GM21515 (cell line): ENCODE data around the gene HDAC8.

Experiments
- ATAC-seq: cut with Tn5 transposase; IDR thresholded peaks from one replicate; pipeline ENCODE4 v1.9.1; 2021; ENCODE audit not compliant: unreplicated experiment

HDAC8 gene

DNA sequence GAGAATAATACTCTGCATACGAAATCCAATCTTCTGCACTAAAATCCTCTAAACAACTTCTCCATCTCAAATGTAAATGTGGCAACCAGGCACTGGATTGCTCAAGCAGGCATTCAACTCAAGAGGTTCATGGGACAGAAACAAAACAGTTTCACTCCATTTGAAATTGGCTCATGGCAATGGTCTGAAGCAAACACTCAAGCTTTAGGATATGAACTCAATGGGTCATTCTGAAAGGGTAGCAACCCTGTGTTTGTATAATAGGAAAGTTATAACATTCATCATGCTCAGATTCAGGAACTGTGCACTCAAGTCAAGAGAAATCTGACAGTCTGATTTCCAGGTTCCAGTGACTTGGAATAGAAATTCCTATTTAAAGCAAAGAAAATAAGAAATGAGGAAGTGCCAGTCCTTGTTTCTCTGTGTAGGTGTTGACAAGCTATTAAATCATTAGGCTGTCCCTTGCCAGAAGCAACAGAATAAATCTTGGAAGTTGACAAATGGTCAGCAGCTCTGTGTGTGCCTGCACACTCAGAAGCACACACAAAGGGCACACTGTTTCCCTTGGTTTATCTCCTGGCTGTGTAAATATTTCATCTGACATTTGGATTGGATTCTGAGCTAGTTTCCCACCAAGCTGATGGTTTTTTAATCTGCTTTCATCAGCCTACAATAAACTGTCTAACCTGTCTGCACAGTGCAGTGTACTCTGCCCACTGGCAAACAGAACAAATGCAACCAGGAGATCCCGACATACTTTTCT, 191.0 kb downstream of the HDAC8 start:
- no peak for ATAC-seq

DNA sequence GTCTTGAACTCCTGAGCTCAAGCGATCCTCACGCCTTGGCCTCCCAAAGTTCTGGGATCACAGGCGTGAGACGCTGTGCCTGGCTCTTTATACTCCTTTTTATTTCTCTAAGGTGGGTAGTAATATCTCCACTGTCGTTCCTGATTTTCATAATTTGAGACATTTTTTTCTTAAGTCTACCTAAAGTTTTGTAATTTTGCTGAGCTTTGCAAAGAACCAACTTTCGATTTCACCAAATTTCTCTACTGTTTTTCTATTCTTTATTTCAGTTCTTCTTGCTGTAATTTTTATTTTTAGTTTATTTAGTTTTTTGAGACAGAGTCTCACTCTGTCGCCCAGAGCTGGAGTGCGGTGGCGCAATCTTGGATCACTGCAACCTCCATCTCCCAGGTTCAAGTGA, 196.5 kb downstream of the HDAC8 start:
- no peak for ATAC-seq

DNA sequence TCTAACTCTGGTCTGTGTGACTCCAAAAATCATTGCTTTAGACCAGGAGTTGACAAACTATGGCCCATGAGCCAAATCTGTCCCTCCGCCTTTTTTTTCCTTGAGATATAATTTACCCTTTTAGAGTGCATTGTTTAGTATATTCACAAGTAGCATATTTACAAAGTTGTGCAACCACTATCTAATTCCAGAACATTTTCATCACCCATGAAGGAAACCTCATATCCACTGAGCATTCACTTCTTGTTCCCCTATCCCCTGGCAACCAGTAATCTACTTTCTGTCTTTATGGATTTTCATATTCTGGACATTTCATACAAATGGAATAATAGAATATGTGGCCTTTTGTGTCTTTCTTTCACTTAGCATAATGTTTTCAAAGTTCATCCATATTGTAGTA, 199.5 kb downstream of the HDAC8 start:
- no peak for ATAC-seq

DNA sequence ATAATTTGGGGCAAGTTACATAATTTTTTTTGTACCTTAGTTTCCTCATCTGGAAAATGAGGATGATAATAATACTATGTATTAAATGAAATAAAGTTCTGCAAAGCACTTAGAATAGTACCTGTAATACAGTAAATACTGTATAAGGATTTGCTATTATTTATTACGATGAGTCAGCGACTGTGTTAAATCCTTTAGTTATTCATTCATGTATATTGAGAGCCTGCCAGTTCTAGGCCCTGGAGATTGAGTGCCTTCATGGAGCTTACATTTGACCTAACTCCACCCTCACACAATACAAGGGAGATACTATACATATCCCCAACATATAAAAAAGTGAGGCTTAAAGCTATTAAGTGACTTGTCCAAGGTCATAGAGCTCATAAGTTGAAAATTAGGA, 199.9 kb downstream of the HDAC8 start:
- no peak for ATAC-seq

DNA sequence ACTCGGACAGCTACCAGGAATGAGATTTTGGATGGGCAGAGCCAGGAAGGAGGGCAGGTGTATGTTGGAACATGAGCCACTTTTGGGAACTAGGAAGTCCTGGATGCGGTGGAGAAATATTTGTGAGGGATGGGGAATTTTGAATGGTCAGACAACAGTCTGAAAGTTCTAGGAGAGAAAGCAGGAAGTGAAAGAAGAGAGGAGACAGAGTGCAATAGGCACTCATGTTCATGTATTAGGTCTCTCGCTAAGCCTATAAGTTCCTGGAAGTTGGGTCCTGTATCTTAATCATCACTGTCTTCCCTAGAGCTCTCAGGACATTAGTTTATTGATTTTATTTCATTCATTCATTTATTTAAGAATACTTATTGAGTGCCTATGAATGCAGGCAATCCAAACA, 201.2 kb downstream of the HDAC8 start:
- ATAC-seq: no peak

DNA sequence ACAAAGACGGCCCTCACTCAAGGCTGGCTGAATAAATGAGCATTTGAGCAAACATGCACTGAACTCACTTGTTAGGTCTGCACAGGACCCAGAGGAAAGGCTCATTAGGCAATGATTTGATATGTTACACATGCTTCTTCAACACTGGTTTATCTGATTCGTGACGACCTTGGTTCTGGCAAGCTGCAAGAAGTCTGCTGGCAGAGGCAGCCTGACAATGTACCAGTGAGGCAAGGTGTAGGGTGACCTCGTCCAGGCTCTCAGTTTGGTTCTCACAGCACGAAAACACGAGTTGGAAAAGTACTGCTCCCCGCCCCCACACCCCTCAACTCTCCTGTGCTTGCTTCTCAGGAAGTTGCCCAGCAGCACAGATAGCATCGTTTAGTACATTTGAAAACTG, 203.8 kb downstream of the HDAC8 start:
- ATAC-seq: no peak

DNA sequence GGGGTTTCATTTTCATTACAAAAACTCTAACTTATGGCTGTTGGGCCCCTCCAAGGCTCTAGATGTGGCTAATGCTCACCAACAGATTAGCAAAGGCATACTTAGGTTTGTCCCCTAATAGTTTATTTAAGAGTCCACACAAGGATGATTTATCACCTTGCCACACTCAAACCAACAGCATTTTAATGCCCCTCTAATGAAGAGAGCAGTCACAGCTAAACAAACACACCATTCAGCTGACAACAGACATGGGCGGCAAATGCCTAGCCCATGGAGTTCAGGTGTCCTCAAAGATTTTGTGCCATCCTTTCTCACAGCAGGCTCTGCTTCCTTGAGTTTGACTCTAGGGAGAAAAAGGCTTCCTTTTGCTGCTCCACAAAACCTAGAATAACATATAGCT, 205.1 kb downstream of the HDAC8 start:
- no peak for ATAC-seq

DNA sequence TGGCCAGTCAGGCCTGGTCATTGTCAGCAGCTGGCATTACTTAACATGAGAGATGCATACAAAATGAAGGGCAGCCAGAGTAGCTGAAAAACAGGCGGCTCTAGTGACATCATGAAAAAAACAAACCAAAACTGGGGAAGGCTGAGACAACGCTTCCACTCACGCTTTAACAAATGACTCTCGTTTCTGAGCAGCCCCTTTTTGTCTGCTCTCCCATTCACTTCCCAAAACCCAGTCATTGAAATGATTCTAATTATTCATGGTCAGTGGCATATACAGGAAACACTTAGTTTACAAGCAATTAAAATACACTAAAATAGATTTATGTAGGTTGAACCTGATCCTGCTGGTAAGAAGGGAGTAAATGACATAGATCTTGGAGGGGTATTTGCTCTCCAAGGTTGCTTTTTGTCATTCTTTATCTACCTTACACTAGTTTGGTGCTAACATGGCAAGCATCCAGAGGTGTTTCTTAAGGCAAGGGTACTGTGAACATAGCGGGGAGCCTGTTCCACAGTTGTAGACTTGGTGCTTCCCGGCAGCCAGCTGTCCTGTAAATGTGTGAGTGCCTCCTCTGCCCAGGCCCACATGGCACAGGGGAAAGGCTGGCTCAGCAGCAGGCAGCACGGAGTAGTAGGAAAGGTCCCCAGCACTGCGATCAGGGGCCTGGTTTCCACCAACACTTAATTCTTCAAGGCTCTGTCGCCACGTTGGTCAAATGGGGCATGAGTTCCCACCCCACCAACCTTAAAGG, 205.8 kb downstream of the HDAC8 start:
- ATAC-seq: no peak

DNA sequence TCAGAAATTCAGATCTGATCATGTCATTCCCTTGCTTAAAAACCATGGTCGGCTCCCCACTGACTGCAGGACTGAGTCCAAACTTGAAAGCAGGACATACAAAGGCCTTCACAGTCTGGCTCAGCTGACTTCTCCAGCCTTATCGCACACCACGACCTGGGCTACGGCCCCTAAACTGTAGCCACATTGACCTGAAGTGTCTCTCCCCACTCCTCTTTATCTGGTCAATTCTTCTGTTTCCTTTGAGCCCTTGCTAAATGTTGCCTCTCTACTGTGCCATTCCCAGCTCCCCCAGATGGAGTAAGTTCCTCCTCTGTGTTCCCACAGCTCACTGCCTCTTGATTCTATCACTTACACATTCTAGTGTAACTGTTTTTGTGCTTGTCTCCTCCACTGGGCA, 206.5 kb downstream of the HDAC8 start:
- no peak for ATAC-seq

DNA sequence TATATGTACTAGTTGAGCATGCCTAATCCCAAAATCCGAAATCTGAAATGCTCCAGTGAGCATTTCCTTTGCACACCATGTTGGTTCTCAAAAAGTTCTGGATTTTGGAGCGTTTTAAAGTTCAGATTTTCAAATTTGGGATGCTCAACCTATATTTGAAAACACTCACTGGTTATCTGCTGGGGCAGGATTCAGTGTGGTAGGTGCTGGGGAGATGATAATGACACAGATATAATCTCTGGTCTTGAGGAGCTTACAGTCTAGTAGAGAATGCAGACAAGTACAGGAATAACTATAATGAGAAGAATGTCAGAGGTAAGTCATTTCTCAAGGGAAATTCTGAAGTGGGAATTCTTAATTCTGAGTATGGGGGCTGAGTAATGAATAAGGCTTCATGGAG, 207.5 kb downstream of the HDAC8 start:
- ATAC-seq: no peak

DNA sequence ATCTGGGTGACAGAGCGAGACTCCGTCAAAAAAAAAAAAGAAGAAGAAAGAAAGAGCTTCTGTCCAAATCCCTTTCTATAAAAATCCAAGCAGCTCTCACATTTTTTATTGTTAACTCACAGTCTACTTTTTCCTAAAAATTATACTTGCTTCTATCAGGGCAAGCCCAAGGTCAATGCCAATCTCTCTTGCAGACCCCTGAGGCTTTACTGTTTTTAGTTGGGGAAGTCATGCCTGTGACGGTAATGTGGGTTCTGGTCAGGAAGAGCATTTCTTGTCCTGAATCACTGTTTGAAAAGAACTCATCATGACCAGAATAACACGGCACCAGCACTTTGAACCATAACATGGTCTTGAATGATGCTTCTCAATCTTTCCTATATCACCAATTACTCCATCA, 212.3 kb downstream of the HDAC8 start:
- no peak for ATAC-seq

DNA sequence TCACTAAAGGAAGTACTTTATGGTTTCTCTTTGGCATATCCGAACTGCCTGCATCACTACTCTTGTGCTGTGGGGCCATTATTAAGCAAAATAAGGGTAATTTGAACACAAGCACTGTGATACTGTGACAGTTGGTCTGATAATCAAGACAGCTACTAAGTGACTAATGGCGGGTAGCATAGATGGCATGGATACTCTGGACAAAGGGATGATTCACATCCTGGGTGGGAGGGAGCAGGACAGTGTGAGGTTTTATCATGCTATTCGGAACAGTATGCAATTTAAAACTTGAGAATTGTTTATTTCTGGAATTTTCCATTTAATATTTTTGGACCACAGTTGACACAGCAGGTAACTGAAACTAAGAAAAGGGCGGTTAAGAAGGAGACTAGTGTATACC, 214.3 kb downstream of the HDAC8 start:
- ATAC-seq: no peak

DNA sequence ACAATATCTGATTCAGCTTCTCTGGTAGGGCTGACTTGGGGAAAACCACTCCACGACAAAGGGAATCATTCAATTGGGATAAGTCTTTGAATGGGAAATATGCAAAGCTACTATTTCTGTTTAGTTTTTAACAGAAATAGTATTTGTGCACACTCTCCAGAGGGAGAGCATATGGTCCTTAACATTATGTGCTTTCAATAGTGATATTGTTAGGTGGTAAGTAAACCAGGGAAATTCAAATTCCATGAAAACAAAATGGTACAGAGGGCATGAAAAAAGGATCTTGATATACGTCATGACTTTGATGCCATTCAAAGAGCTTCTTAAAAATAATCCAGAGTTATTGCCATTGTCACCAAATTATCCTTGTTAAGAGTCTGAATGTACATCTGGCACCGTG, 219.9 kb downstream of the HDAC8 start:
- no peak for ATAC-seq

DNA sequence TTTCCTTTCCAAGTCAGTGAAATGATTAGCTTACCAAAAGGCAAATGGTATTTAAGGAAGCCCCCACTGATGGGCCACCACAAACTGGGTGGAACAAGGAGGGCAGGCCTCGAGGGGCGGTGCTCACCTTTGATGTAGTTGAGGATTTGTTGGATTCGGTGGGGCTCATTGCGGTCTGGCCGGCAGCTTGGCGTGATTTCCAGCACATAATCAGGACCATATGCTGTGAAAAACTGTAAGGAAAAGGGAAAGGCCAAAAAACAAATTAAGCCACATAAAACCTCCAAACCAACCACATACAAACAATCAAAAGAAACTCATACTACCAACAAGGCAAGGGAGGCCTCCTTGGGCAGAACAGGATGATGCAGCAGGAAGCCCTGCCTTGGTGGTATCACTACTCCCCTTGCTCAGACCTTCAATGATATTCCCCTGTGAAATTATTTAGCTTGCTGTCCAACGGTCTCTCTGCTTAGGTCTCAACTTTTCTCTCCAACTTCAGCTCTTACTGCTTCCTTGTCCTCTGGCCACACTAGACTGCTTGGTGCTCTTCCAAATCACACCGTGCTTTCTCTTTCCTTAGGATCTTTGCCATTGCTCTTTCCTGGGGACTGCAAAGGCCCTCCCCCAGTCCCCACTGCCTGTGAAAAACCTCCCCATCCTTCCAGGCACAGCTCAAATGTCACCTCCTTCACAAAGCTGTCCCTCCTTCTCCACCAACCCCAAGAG, 220.9 kb downstream of the HDAC8 start:
- ATAC-seq: no peak

DNA sequence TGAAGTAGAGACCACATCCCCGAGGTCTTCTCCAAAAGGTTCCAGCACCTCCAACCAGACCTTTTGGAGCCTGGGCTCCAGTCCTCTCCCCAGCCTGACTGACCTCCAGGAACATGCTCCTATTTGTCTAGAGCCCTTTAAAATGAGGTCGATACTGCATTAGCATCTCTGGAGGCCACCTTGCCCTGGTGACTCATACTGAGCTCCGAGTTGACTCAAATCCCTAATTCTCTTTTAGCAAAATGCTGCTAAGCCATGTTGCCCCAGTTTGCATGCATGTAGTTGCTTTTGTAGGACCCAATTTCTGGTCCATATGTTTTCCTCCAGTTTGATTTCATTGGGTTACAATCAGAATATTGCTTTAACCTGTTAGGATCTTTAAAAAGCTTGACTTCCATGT, 223.5 kb downstream of the HDAC8 start:
- peak; percentile 86 for ATAC-seq

DNA sequence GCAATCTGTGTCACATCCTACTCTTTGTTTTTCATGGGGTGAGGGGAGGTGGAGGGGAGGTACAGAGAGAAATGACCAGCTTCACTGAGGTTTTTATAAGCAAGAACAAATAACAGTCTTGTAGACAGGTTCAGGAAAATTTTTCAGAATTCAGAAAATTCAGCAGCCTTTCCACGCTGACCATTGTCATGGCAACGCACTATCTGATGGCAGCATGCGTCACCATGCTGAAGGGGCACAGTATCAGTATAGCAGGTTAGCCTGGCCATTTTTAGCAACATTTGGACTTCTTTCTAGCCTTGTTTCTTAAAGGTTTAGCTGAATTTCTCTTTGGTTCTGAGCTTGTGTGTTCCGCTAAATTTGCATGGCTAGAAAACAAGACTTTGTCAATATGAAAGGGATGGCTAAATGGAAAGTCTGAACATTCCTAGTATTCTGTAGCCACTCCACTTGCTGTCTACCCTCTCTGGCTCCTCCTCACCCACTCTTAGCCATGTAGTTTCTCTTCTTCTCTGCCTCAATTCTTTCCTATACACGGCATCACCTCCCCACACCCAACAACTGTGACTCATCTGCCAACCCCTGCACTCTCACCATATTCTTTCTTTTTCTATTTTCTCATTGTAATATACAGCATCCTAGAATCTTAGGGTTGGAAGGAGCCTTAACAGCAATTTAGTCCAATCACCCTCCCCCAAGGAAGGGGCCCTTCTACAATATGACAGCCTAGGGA, 224.2 kb downstream of the HDAC8 start:
- no peak for ATAC-seq

DNA sequence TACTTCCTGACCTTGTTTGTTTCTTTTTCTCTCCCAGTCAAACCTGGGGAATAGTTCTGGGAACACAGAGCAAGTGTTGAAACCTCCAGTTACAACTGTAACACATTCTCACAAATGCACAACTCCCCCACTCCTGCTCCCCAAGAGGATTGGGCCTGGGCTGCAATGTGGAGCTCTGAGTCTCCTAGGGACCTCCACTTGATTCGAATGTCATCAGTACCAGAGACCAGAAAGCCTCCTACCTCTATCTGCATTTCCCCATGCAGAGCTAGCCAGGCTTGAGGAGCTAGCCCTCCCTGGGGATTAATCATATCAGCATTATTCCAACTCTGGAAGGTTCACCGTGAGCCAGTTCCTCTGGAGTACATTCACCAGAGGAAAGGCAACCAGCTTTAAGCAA, 225.3 kb downstream of the HDAC8 start:
- no peak for ATAC-seq

DNA sequence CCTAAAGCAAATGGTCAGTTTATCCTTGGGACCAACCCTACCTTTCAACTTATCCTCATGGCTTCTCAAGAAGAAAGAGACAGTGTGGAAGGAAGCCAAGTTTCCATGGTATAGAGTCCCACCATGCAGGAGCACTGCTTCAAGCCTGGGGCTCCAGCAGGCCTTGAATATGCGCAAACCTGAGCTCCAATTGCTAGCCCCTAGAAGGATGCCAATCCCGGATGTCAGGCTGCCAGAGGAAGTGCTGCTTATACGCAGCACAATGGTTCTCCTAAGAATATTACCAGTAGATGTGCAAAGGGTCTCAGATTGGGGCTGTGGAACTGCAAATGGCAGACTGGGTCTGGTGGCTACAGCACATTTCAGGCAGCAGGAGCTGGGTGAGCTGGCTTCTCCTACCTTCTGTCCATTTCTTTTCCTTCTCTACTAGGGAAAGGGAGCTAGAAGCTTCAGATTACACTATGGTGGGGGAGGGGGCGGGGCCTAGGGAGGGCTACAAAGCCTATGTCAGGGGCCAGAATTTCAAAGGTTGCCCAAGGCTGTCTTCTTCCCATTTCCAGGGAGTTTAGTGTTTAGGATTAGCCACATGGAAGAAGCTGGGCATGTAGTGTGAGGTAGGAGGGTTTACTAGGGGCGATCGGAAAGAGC, 226.2 kb downstream of the HDAC8 start:
- ATAC-seq: no peak

DNA sequence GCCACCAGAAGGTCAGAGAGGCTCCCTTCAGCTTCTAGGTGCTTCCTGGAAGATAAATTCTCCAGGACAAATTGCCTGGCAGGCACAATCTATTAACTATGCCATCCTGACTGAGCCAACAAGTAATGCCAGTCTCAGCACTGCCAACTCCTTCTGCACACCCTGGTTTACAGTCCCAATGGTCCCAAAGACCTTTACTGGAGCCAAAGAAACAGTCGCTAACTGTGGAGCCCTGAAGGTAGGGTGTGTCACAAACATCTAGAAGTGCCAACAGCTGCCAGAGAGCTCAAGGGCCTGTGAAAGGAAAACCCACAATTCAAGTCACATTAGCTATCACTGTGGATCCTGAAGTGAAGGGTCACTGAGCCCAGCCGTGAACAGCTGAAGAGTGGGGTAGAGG, 232.0 kb downstream of the HDAC8 start:
- ATAC-seq: no peak

DNA sequence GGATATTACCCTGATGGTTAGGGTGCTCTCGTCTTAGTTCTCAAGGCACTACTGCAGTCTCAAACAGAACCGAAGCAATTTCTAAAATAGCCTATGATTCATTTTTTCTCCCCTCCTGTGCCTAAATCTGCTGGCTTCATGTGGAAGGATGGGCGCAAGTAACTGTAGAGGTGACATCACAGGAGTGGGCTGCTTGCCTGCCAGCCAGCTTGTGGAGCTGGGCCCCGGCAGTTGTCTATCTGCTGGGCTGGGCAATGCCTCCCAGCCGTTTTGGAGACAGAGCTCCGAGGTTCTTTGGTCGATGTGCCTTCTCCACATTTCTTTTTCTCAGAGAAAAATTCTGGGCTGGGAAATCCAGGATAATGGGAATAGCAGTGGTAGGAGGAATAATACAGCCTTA, 232.6 kb downstream of the HDAC8 start:
- ATAC-seq: no peak

DNA sequence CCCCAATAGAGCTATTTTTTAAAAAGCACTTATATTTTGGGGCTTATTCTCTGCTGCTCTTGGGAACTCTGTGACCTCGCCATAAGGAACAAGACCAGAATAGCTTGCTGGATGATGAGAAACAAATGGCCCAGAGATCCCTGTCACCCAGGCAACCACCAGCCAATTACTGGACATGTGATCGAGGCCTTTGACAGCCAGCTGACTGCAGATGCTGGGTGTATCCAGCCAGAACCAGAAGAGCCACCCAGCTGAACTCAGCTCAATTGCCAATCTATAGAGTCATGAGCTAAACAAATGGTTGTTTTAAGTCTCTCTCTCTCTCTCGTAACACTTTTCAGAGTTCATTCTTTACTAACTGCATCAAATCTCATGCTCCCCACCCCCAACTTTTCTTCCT, 242.5 kb downstream of the HDAC8 start:
- no peak for ATAC-seq
